ENCODE measurements around the gene CTNNA3. TPM values are rescaled to one million over a fixed set of nuclear protein-coding genes. Genes with fewer than 3 reads are reported as not detected.

CTNNA3 gene
- total and polyA plus RNA-seq, 2 donors (not counting 3 experiments of a cell fraction or from before 2014, with no cell fraction given) = not detected

- dilution Hi-C loops (cut with MboI; ENCODE audit: extremely low pct_ligation_motif_present, low sequenced_read_pairs) (no loop called here), intact Hi-C loops (cut with micrococcal nuclease) (no loop called here)
- H3K79me2 ChIP-seq (ENCODE audit: control insufficient read depth, insufficient read depth, low read length) = no peaks in the 10 kb centered on the region
- CTCF ChIA-PET = no interaction called here
- no peaks in the 10 kb centered on the region for H3K9me1 ChIP-seq (replicated peaks; ENCODE audit: control insufficient read depth, extremely low read depth, insufficient read depth, low read length)
- H3K4me2 ChIP-seq (ENCODE audit: insufficient read depth, low read length) = no peak overlapping the region
- TF ChIP-seq EZH2 (IDR thresholded peaks at IDR 0.05; ENCODE audit: borderline replicate concordance, low read depth, low read length, severe bottlenecking) (no peak), POLR2A (IDR thresholded peaks at IDR 0.05; ENCODE audit: low read depth, low read length) (no peak), CTCF (IDR thresholded peaks at IDR 0.05; ENCODE audit: extremely low read depth in 1 of 2, insufficient read depth in 1 of 2, low read depth in 1 of 2, low read length in 2 of 2) (no peak), JUN (IDR thresholded peaks at IDR 0.05; ENCODE audit: borderline replicate concordance, insufficient read depth, insufficient read length, low read depth) (no peak), GATA2 (IDR thresholded peaks at IDR 0.05; ENCODE audit: insufficient read depth, insufficient read length, low read depth, low read length) (no peak), POLR2AphosphoS5 (IDR thresholded peaks at IDR 0.05; ENCODE audit: insufficient read depth, low read depth, low read length) (no peak), MYC (IDR thresholded peaks at IDR 0.05; ENCODE audit: low read depth, low read length) (no peak), FOS (IDR thresholded peaks at IDR 0.05; ENCODE audit: borderline replicate concordance, insufficient read depth, low read length) (no peak), MAX (IDR thresholded peaks at IDR 0.05; ENCODE audit: insufficient read depth, insufficient read length) (no peak)
- no peak for DNase-seq (ENCODE audit: low read depth, low spot score)
- H3K9ac ChIP-seq (replicated peaks; ENCODE audit: extremely low read depth, insufficient read depth, low read length) = no peak overlapping the region
- H3K4me1 ChIP-seq (ENCODE audit: control insufficient read depth, extremely low read depth, insufficient read depth, low read length) = no peaks in the 10 kb centered on the region
- POLR2A ChIA-PET = no interaction called here
- no peaks in the 10 kb centered on the region for H3K27me3 ChIP-seq (ENCODE audit: control insufficient read depth in 2 of 2, insufficient read depth in 2 of 2, low read length in 2 of 2)
- no peak overlapping the region for H2AFZ ChIP-seq (ENCODE audit: low read depth, low read length)
- FAIRE-seq = no peak
- BruUV-seq (replicated peaks) = no TSS peak
- no peak overlapping the region for H3K27ac ChIP-seq (ENCODE audit: insufficient read depth, low read depth, low read length)
- no peaks in the 10 kb centered on the region for H4K20me1 ChIP-seq (replicated peaks; ENCODE audit: control insufficient read depth, extremely low read depth, insufficient read depth, low read length)
- H3K36me3 ChIP-seq (ENCODE audit: control insufficient read depth in 2 of 2, extremely low read depth in 1 of 2, insufficient read depth in 2 of 2, low read length in 2 of 2) = no peaks in the 10 kb centered on the region
- H3K4me3 ChIP-seq (replicated peaks in 1 of 3; ENCODE audit: insufficient read depth in 1 of 3, low read depth in 1 of 3, low read length in 3 of 3) = no peak overlapping the region
- no peaks in the 10 kb centered on the region for H3K9me3 ChIP-seq (replicated peaks; ENCODE audit: control insufficient read depth, insufficient read depth, low read length)
Measured at GRCh38 chr10:66440568-66440967, 1255.4 kb downstream of the CTNNA3 start.
